CD8-positive, alpha-beta memory T cell (primary cell): Measurements from ENCODE around the gene CEP68. TPM values are rescaled to one million over a fixed set of nuclear protein-coding genes. Genes with fewer than 3 reads are reported as not detected.

Source experiments
- CTCF ChIA-PET: fragments of 350-600 bp; sonication (Branson Sonifier 250); formaldehyde crosslinking; loops from one replicate; lab custom pipeline; 2021; ENCODE audit warnings: antibody characterized with exemption; lab: Charles Lee
- POLR2A ChIA-PET: fragments of 350-600 bp; sonication (Branson Sonifier 250); formaldehyde crosslinking; loops from one replicate; lab custom pipeline; 2021; ENCODE audit warnings: antibody characterized with exemption; lab: Charles Lee
- DNase-seq, 5 donors: peaks; one replicate each; pipeline versions ENCODE4 v3.0.0 to v3.0.0-alpha.2; 2020 to 2022; ENCODE audit warnings: mixed read lengths in 1 of 5
- H3K27ac ChIP-seq: one replicate; pipeline ENCODE4 v1.7.0; 2013; ENCODE audit warnings: low read depth, mild to moderate bottlenecking, low read length, moderate library complexity
- H3K27me3 ChIP-seq: 2 replicates; pipeline ENCODE4 v1.7.0; 2013; ENCODE audit warnings: low read length, mild to moderate bottlenecking; ENCODE audit not compliant: insufficient read depth, poor library complexity, severe bottlenecking
- H3K36me3 ChIP-seq: 2 replicates; pipeline ENCODE4 v1.7.0; 2013; ENCODE audit warnings: mild to moderate bottlenecking, low read length, moderate library complexity; ENCODE audit not compliant: insufficient read depth
- H3K4me1 ChIP-seq: 2 replicates; pipeline ENCODE4 v1.7.0; 2013; ENCODE audit warnings: mild to moderate bottlenecking, low read length, moderate library complexity; ENCODE audit not compliant: insufficient read depth
- H3K4me3 ChIP-seq: 2 replicates; pipeline ENCODE4 v1.7.0; 2013; ENCODE audit warnings: mild to moderate bottlenecking, low read length
- H3K9me3 ChIP-seq: 2 replicates; pipeline ENCODE4 v1.7.0; 2013; ENCODE audit warnings: mild to moderate bottlenecking, low read length
- H3K27ac Mint-ChIP-seq, 8 donors: one replicate each; pipeline ENCODE4 v1.8.0; 2020 to 2021; ENCODE audit warnings: mixed read lengths in 8 of 8, mild to moderate bottlenecking in 6 of 8, inconsistent platforms in 3 of 8, moderate library complexity in 3 of 8
- H3K27me3 Mint-ChIP-seq, 2 donors: one replicate each; pipeline ENCODE4 v1.8.0; 2020 to 2021; ENCODE audit warnings: mixed read lengths in 2 of 2, mild to moderate bottlenecking in 1 of 2, moderate library complexity in 1 of 2
- H3K36me3 Mint-ChIP-seq, 3 donors: one replicate each; pipeline ENCODE4 v1.8.0; 2020 to 2021; ENCODE audit warnings: mixed read lengths in 3 of 3, inconsistent platforms in 1 of 3, mild to moderate bottlenecking in 1 of 3
- H3K4me1 Mint-ChIP-seq, 3 donors: one replicate each; pipeline ENCODE4 v1.8.0; 2020 to 2021; ENCODE audit warnings: mixed read lengths in 3 of 3, inconsistent platforms in 1 of 3, mild to moderate bottlenecking in 1 of 3
- H3K4me3 Mint-ChIP-seq, 7 donors: one replicate each; pipeline ENCODE4 v1.8.0; 2020 to 2021; ENCODE audit warnings: mixed read lengths in 7 of 7, mild to moderate bottlenecking in 6 of 7, moderate library complexity in 4 of 7, inconsistent platforms in 2 of 7
- H3K9me3 Mint-ChIP-seq, 5 donors: one replicate each; pipeline ENCODE4 v1.8.0; 2020 to 2022; ENCODE audit warnings: mixed read lengths in 5 of 5, mild to moderate bottlenecking in 3 of 5, moderate library complexity in 2 of 5, inconsistent platforms in 1 of 5
- polyA plus RNA-seq: library from polyadenylated mRNA; unstranded; fragments of 300-500 nt; fragmentation: Illumina TruSeq; gene quantifications from one replicate; pipeline ENCODE4 v1.2.3, GENCODE V29; 2021
- total RNA-seq, 2 experiments: library from RNA; stranded (reverse); gene quantifications; one replicate each; pipeline ENCODE4 v1.2.3, GENCODE V29; 2021

Gene CEP68
- total and polyA plus RNA-seq, 3 experiments from 2014 or later: 7.2 to 24.7 (median 7.4) TPM

GRCh38 chr2:65045651-65046050 lies 10.6 kb upstream of the CEP68 start:
- Histone ChIP-seq H3K9me3 (no peaks in the 10 kb centered on the region), H3K36me3 (no peaks in the 10 kb centered on the region), H3K27me3 (no peaks in the 10 kb centered on the region), H3K4me1 (no peaks in the 10 kb centered on the region), H3K4me3 (no peak overlapping the region), H3K27ac (no peak overlapping the region)
- H3K9me3 Mint-ChIP-seq: peaks cover 0 to 15% (median 8%) of the 10 kb centered on the region in 5 donors
- peaks cover 18 to 20% (median 19%) of the 10 kb centered on the region in 3 donors for H3K36me3 Mint-ChIP-seq
- CTCF ChIA-PET: interaction anchor here (1.3 to 1.9 kb wide), 2 partner anchors 19 to 128 kb away, joined by 4 to 5 read pairs; no protein-coding TSS in a partner anchor
- H3K27me3 Mint-ChIP-seq: no peaks in the 10 kb centered on the region
- no peak for DNase-seq
- peaks cover 1 to 2% (median 2%) of the 10 kb centered on the region in 3 donors for H3K4me1 Mint-ChIP-seq
- H3K4me3 Mint-ChIP-seq: no peak overlapping the region
- POLR2A ChIA-PET: no interaction called here
- no peak overlapping the region for H3K27ac Mint-ChIP-seq

DNA sequence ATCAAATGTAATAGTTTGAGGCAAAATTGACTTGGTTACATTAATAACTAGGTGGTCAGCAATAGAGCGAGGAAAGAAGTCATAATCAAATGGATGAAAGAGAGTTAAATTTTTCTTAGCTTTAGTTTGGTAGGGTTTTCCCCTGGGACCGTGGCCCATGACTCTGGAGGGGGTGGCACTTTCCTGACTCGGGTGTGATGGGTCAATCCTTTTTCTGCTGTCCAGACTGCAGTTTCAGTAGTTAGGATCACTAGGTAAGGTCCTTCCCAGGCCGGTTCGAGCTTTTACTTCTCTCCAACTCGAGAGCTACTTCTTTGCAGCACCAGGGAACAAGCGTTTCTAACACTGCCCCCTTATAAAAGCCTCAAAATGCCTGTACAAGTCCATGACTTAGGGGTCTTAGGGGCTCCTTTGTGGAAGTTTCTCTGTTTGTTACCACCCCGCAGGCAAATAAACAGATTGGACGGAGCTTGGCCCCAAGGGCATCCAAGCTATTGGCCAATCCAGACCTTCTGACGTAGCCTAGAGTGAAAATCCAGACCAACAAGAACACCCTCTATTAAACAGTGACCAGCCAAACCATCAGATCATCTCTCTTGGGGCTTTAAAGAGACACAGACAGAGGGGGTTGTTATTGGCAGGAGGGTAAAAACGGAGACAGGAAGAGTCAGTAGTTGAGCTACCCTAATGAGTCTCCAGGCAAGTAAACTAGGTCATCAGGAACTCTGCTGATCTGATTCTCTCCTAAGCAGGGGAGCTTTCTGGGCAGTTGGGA lies 9.4 kb upstream of the CEP68 start:
- peaks cover 18 to 20% (median 18%) of the 10 kb centered on the region in 3 donors for H3K36me3 Mint-ChIP-seq
- H3K9me3 Mint-ChIP-seq: peaks cover 0 to 15% (median 8%) of the 10 kb centered on the region in 5 donors
- Histone ChIP-seq H3K36me3 (no peaks in the 10 kb centered on the region), H3K4me3 (no peak overlapping the region), H3K27ac (no peak overlapping the region), H3K27me3 (no peaks in the 10 kb centered on the region), H3K9me3 (no peaks in the 10 kb centered on the region), H3K4me1 (no peaks in the 10 kb centered on the region)
- no peak overlapping the region for H3K4me3 Mint-ChIP-seq
- ChIA-PET POLR2A (no interaction called here), CTCF (interaction anchor here (0.6 to 2.0 kb wide), 5 partner anchors 18 to 526 kb away, joined by 3 to 5 read pairs (median 4); no protein-coding TSS in a partner anchor)
- no peak for DNase-seq
- H3K27me3 Mint-ChIP-seq: no peaks in the 10 kb centered on the region
- H3K27ac Mint-ChIP-seq: no peak overlapping the region
- no peaks in the 10 kb centered on the region for H3K4me1 Mint-ChIP-seq

- peaks cover 16% of the 10 kb centered on the region for H3K4me1 ChIP-seq
- DNase-seq: no peak
- no peaks in the 10 kb centered on the region for H3K9me3 ChIP-seq
- H3K4me3 ChIP-seq: no peak overlapping the region
- H3K36me3 ChIP-seq: no peaks in the 10 kb centered on the region
- peaks cover 11 to 17% (median 17%) of the 10 kb centered on the region in 3 donors for H3K4me1 Mint-ChIP-seq
- POLR2A ChIA-PET: no interaction called here
- no peak overlapping the region for H3K27ac ChIP-seq
- no peak overlapping the region for H3K27ac Mint-ChIP-seq
- H3K27me3 ChIP-seq: no peaks in the 10 kb centered on the region
- peaks cover 10 to 17% (median 14%) of the 10 kb centered on the region in 3 donors for H3K36me3 Mint-ChIP-seq
- CTCF ChIA-PET: interaction anchor here (1.4 kb wide), 1 partner anchor 10 kb away, joined by 4 read pairs; no protein-coding TSS in a partner anchor
- H3K27me3 Mint-ChIP-seq: no peaks in the 10 kb centered on the region
- peaks cover 0 to 15% (median 4%) of the 10 kb centered on the region in 5 donors for H3K9me3 Mint-ChIP-seq
- no peak overlapping the region for H3K4me3 Mint-ChIP-seq
These were observed 7.1 kb upstream of the CEP68 start for GRCh38 chr2:65049010-65049639.

GRCh38 chr2:65050931-65051330 lies 5.3 kb upstream of the CEP68 start:
- Histone ChIP-seq H3K9me3 (no peaks in the 10 kb centered on the region), H3K36me3 (no peaks in the 10 kb centered on the region), H3K4me3 (no peak overlapping the region), H3K27me3 (no peaks in the 10 kb centered on the region), H3K27ac (no peak overlapping the region), H3K4me1 (peaks cover 31% of the 10 kb centered on the region)
- DNase-seq: no peak
- POLR2A ChIA-PET: no interaction called here
- Mint-ChIP-seq H3K4me3 (peak overlapping the region in 1 of 7 donors; percentile 4), H3K4me1 (peaks cover 26 to 35% (median 34%) of the 10 kb centered on the region in 3 donors), H3K36me3 (peaks cover 0 to 6% (median 5%) of the 10 kb centered on the region in 3 donors), H3K27ac (no peak overlapping the region), H3K27me3 (no peaks in the 10 kb centered on the region), H3K9me3 (peaks cover 0 to 7% (median 0%) of the 10 kb centered on the region in 5 donors)
- CTCF ChIA-PET: interaction anchor here (0.7 to 1.5 kb wide), 2 partner anchors 79 to 135 kb away, joined by 3 to 4 read pairs; partner anchors contain the start of gene RAB1A

DNA sequence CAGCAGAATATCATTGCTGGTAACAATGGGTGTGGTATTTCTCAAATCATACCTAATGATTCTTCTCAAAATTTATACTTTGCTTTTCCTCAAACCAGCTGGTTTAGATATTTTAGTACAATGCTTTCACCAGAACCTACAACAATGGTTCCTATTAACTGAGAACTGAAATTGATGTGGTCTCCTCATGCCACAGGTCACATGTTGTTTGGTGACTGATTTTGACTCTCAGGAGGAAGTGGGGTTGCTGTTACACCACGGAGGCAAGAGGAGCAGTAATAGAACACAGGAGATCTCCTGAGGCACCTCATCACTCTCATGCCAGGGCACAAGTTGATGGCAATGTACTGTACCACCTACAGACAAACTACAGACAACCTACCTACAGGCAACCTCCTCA lies 3.0 kb upstream of the CEP68 start:
- Histone ChIP-seq H3K4me1 (peaks cover 44% of the 10 kb centered on the region), H3K27ac (no peak overlapping the region), H3K9me3 (no peaks in the 10 kb centered on the region), H3K27me3 (no peaks in the 10 kb centered on the region), H3K4me3 (no peak overlapping the region), H3K36me3 (no peaks in the 10 kb centered on the region)
- ChIA-PET CTCF (interaction anchor here (0.8 to 4.9 kb wide), 6 partner anchors 11 to 135 kb away, joined by 3 to 24 read pairs (median 8); partner anchors contain the start of gene RAB1A), POLR2A (interaction anchor here (1.0 to 1.4 kb wide), 2 partner anchors 77 to 303 kb away, joined by 3 read pairs; partner anchors contain the start of gene RAB1A)
- Mint-ChIP-seq H3K36me3 (peaks cover 0 to 12% (median 3%) of the 10 kb centered on the region in 3 donors), H3K27ac (peak overlapping the region in 6 of 8 donors; percentile 7 to 72 (median 51)), H3K9me3 (peaks cover 0 to 6% (median 0%) of the 10 kb centered on the region in 5 donors), H3K27me3 (peaks cover 0 to 1% of the 10 kb centered on the region in 2 donors), H3K4me1 (peaks cover 39 to 48% (median 48%) of the 10 kb centered on the region in 3 donors), H3K4me3 (peak overlapping the region in 6 of 7 donors; percentile 27 to 75 (median 48))
- peak in 3 of 5 donors; percentile 53 to 69 (median 62) for DNase-seq

DNA sequence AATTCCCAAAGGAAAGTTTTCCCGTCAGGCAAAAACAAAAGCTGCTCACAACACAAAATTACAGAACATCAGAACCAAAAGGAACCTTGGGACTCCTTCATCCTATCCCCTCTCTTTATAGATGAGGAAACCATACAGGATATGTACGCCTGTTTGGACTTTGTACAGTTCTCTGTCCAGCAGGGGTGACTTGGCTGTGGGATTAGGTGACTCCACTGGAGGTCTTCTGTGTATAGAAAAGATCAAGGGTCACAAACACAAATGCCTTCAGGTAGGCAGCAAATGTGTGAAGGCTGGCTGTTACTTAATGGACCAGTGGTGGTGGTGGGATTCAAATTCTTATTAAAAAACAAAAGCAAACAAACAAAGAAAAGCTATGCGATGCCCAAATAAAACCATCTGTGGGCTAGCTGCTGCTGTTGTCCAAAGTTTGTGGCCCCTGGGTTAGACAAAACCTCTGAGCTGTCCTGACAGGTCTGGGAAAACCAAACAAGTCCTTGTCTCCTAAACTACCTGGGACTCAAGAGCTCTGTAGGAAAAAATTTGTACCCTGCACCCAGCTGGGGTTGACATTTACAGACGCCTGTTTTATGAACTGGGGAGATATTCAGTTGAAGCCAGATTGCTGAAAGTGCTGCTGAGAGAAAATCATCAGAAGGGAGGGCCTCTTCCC lies 1.3 kb upstream of the CEP68 start:
- Histone ChIP-seq H3K4me1 (peaks cover 61% of the 10 kb centered on the region), H3K9me3 (no peaks in the 10 kb centered on the region), H3K27ac (no peak overlapping the region), H3K36me3 (no peaks in the 10 kb centered on the region), H3K4me3 (peak overlapping the region; percentile 65), H3K27me3 (no peaks in the 10 kb centered on the region)
- peaks cover 0 to 14% (median 0%) of the 10 kb centered on the region in 3 donors for H3K36me3 Mint-ChIP-seq
- H3K27ac Mint-ChIP-seq: peak overlapping the region in 5 of 8 donors; percentile 2 to 96 (median 85)
- peaks cover 0 to 1% of the 10 kb centered on the region in 2 donors for H3K27me3 Mint-ChIP-seq
- peak overlapping the region; percentile 77 to 98 (median 97) for H3K4me3 Mint-ChIP-seq
- H3K4me1 Mint-ChIP-seq: peaks cover 49 to 63% (median 63%) of the 10 kb centered on the region in 3 donors
- no peaks in the 10 kb centered on the region for H3K9me3 Mint-ChIP-seq
- DNase-seq: no peak
- ChIA-PET POLR2A (interaction anchor here (0.5 to 3.6 kb wide), 4 partner anchors 10 to 75 kb away, joined by 3 to 51 read pairs (median 6); partner anchors contain the start of gene RAB1A), CTCF (interaction anchor here (1.0 to 5.2 kb wide), 11 partner anchors 9 to 304 kb away, joined by 3 to 25 read pairs (median 8); partner anchors contain the start of gene RAB1A)
